ENCODE measurements around the gene CALHM1.

- TF ChIP-seq EZH2 (IDR thresholded peaks at IDR 0.05; ENCODE audit: insufficient read depth, poor library complexity, severe bottlenecking), result no peak
- TF ChIP-seq EZH2phosphoT487 (IDR thresholded peaks at IDR 0.05; ENCODE audit: insufficient read depth, low read depth), result no peak
These were observed 42.1 kb downstream of the CALHM1 start for GRCh38 chr10:103416436-103417147.
